Endothelial cell of umbilical vein (primary cell): ENCODE results near the gene DYNC2H1. TPM values are rescaled to one million over a fixed set of nuclear protein-coding genes. Genes with fewer than 3 reads are reported as not detected.

Source experiments
- BruUV-seq: library from RNA; stranded (reverse); fragments of 400-500 nt; replicated peaks from 2 replicates; lab custom pipeline; 2021; lab: Mats Ljungman, UMichigan
- CTCF ChIA-PET: fragments of 300-600, 350-600 bp; sonication (Branson Sonifier 250); formaldehyde crosslinking; loops from one replicate; lab custom pipeline; 2021; ENCODE audit warnings: antibody characterized with exemption, inconsistent platforms; lab: Charles Lee
- POLR2A ChIA-PET: fragments of 300-600, 350-600 bp; sonication (Branson Sonifier 250); formaldehyde crosslinking; loops from one replicate; lab custom pipeline; 2021; ENCODE audit warnings: antibody characterized with exemption, inconsistent platforms; lab: Charles Lee
- DNase-seq: peaks from one replicate; pipeline ENCODE4 v3.0.0-alpha.2; 2011; ENCODE audit warnings: low read depth, low spot score
- FAIRE-seq: peaks from 2 replicates; lab custom pipeline; 2011; peaks lifted over from hg19 to GRCh38; lab: Jason Lieb, UNC
- H2AFZ ChIP-seq: 2 replicates; pipeline ENCODE4 v1.6.0; 2012; ENCODE audit warnings: low read depth, low read length, control low read depth, inconsistent platforms
- H3K27ac ChIP-seq: 2 replicates; pipeline ENCODE4 v1.5.1; 2011; ENCODE audit warnings: low read depth, mild to moderate bottlenecking, control low read depth, low read length, moderate library complexity; ENCODE audit not compliant: insufficient read depth
- H3K27me3 ChIP-seq, 2 experiments: 2 replicates each; pipeline versions ENCODE4 v1.6.0 to v1.6.1; 2011; ENCODE audit warnings: low read length in 2 of 2, mixed read lengths in 1 of 2; ENCODE audit not compliant: control insufficient read depth in 2 of 2, insufficient read depth in 2 of 2
- H3K36me3 ChIP-seq, 2 experiments: 2 replicates in 1 of 2; 3 replicates in 1 of 2; pipeline ENCODE4 v1.5.1; 2011; ENCODE audit warnings: low read length in 2 of 2, mild to moderate bottlenecking in 1 of 2, moderate library complexity in 1 of 2; ENCODE audit not compliant: control insufficient read depth in 2 of 2, insufficient read depth in 2 of 2; ENCODE audit errors: extremely low read depth in 1 of 2
- H3K4me1 ChIP-seq: 3 replicates; pipeline ENCODE4 v1.5.1; 2011; ENCODE audit warnings: mild to moderate bottlenecking, low read length; ENCODE audit not compliant: control insufficient read depth, insufficient read depth; ENCODE audit errors: extremely low read depth
- H3K4me2 ChIP-seq: 2 replicates; pipeline ENCODE4 v1.6.1; 2011; ENCODE audit warnings: low read length, control low read depth, mixed read lengths; ENCODE audit not compliant: insufficient read depth
- H3K4me3 ChIP-seq, 3 experiments: fragments of 200-600 bp in 1 of 3; sonication (generic), shearing (Covaris generic) in 1 of 3; replicated peaks in 1 of 3; 2 replicates each; pipeline ENCODE4 v1.5.1; 2011 to 2016; ENCODE audit warnings: control low read depth in 3 of 3, low read length in 3 of 3, mild to moderate bottlenecking in 2 of 3, inconsistent platforms in 1 of 3, low read depth in 1 of 3, moderate library complexity in 1 of 3; ENCODE audit not compliant: insufficient read depth in 1 of 3
- H3K79me2 ChIP-seq: 2 replicates; pipeline ENCODE4 v1.6.0; 2012; ENCODE audit warnings: low read length, inconsistent platforms; ENCODE audit not compliant: control insufficient read depth, insufficient read depth
- H3K9ac ChIP-seq: replicated peaks from 2 replicates; pipeline ENCODE3; 2011; ENCODE audit warnings: low read length, control low read depth; ENCODE audit not compliant: insufficient read depth; ENCODE audit errors: extremely low read depth
- H3K9me1 ChIP-seq: replicated peaks from 3 replicates; pipeline ENCODE4 v1.6.0; 2011; ENCODE audit warnings: mild to moderate bottlenecking, low read length; ENCODE audit not compliant: control insufficient read depth, insufficient read depth; ENCODE audit errors: extremely low read depth
- H3K9me3 ChIP-seq: replicated peaks from 2 replicates; pipeline ENCODE4 v1.5.1; 2012; ENCODE audit warnings: low read length, inconsistent platforms; ENCODE audit not compliant: control insufficient read depth, insufficient read depth
- H4K20me1 ChIP-seq: replicated peaks from 2 replicates; pipeline ENCODE3; 2011; ENCODE audit warnings: mild to moderate bottlenecking, low read length; ENCODE audit not compliant: control insufficient read depth, insufficient read depth; ENCODE audit errors: extremely low read depth
- EZH2 ChIP-seq: IDR thresholded peaks from 2 replicates; pipeline ENCODE4 v1.6.1; 2012; ENCODE audit warnings: borderline replicate concordance, low read depth, mild to moderate bottlenecking, moderate library complexity, low read length, inconsistent platforms; ENCODE audit not compliant: severe bottlenecking
- FOS ChIP-seq: IDR thresholded peaks from 2 replicates; pipeline ENCODE4 v1.6.1; 2011; ENCODE audit warnings: mild to moderate bottlenecking, low read length, moderate library complexity, borderline replicate concordance; ENCODE audit not compliant: insufficient read depth
- GATA2 ChIP-seq: IDR thresholded peaks from 2 replicates; pipeline ENCODE4 v1.7.0; 2011; ENCODE audit warnings: low read depth, mild to moderate bottlenecking, moderate library complexity, mixed read lengths, low read length; ENCODE audit not compliant: insufficient read length, insufficient read depth
- JUN ChIP-seq: IDR thresholded peaks from 2 replicates; pipeline ENCODE4 v1.6.1; 2011; ENCODE audit warnings: borderline replicate concordance, low read depth; ENCODE audit not compliant: insufficient read length, insufficient read depth
- MAX ChIP-seq: IDR thresholded peaks from 2 replicates; pipeline ENCODE4 v1.6.1; 2011; ENCODE audit not compliant: insufficient read depth, insufficient read length
- MYC ChIP-seq: IDR thresholded peaks from one replicate; pipeline ENCODE4 v1.6.1; 2011; ENCODE audit warnings: mild to moderate bottlenecking, low read depth, low read length
- POLR2A ChIP-seq: IDR thresholded peaks from 2 replicates; pipeline ENCODE4 v1.6.1; 2012; ENCODE audit warnings: low read depth, mild to moderate bottlenecking, control low read depth, low read length
- POLR2AphosphoS5 ChIP-seq: IDR thresholded peaks from 2 replicates; pipeline ENCODE4 v1.6.1; 2012; ENCODE audit warnings: low read depth, mild to moderate bottlenecking, control low read depth, low read length, moderate library complexity; ENCODE audit not compliant: insufficient read depth
- dilution Hi-C: fragments of 300-500 bp; cut with MboI; formaldehyde crosslinking; loops from one replicate; pipeline ENCODE4 v1.15.0; 2019; ENCODE audit warnings: low sequenced_read_pairs; ENCODE audit not compliant: extremely low pct_ligation_motif_present
- intact Hi-C: fragments of 100-400 bp; cut with micrococcal nuclease; formaldehyde crosslinking; loops from one replicate; pipeline ENCODE4 v1.10.0; 2022
- polyA plus RNA-seq, 4 experiments: library from polyadenylated mRNA; depleted of rRNA in 3 of 4; stranded (reverse) in 3 of 4; unstranded in 1 of 4; fragments of >200 nt; gene quantifications; 2 replicates each; pipeline versions ENCODE4 v1.2.1 to v1.2.3, GENCODE V29; 2011 to 2012; ENCODE audit warnings: missing spikeins in 1 of 4
- total RNA-seq: library from RNA; stranded (reverse); gene quantifications from 2 replicates; pipeline ENCODE4 v1.2.3, GENCODE V29; 2021
- TF ChIP-seq, protein P1 (sequence below), 2 donors: IDR thresholded peaks; 1 replicate in 1 of 2; 2 replicates in 1 of 2; pipeline ENCODE4 v1.5.1; 2011; ENCODE audit warnings: low read length in 2 of 2, mild to moderate bottlenecking in 2 of 2, moderate library complexity in 2 of 2, control low read depth in 1 of 2, inconsistent platforms in 1 of 2, low read depth in 1 of 2; ENCODE audit not compliant: insufficient read depth in 1 of 2; ENCODE audit errors: extremely low read depth in 1 of 2

DYNC2H1 gene
- total and polyA plus RNA-seq, 2 donors (not counting 3 experiments of a cell fraction or from before 2014, with no cell fraction given): 1.9 to 4.2 TPM

DNA sequence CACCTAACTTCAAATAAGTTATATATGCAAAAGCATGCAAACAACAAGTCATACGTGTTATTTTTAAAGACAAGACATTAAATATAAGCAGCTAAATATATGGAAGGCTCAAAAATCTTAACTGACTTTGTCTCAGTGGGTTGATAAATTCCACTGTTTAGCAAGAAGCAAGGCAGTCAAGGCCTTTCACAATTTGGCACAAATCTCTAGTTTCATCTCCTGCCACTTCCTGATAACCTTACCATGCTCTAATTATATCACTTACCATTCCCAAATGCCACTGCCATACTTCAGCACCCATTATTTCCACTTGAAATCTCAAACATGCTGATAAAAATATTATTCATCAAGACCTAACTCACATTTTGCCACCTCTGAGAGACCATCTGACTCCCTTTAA is 42.1 kb upstream of the DYNC2H1 start:
- Histone ChIP-seq H3K4me2 (no peak overlapping the region), H4K20me1 (no peaks in the 10 kb centered on the region), H3K27me3 (no peaks in the 10 kb centered on the region), H3K79me2 (peaks cover 38% of the 10 kb centered on the region), H2AFZ (no peak overlapping the region), H3K4me1 (no peaks in the 10 kb centered on the region), H3K9ac (no peak overlapping the region), H3K27ac (no peak overlapping the region), H3K9me3 (no peaks in the 10 kb centered on the region), H3K4me3 (no peak overlapping the region), H3K36me3 (peaks cover 3 to 14% of the 10 kb centered on the region in 2 experiments), H3K9me1 (no peaks in the 10 kb centered on the region)
- dilution Hi-C loops (no loop called here), intact Hi-C loops (no loop called here)
- BruUV-seq: no TSS peak
- FAIRE-seq (no peak), DNase-seq (no peak)
- TF ChIP-seq EZH2 (no peak), JUN (no peak), POLR2A (no peak), POLR2AphosphoS5 (no peak), MAX (no peak), GATA2 (no peak), FOS (no peak), MYC (no peak)
- TF ChIP-seq, protein P1, sequence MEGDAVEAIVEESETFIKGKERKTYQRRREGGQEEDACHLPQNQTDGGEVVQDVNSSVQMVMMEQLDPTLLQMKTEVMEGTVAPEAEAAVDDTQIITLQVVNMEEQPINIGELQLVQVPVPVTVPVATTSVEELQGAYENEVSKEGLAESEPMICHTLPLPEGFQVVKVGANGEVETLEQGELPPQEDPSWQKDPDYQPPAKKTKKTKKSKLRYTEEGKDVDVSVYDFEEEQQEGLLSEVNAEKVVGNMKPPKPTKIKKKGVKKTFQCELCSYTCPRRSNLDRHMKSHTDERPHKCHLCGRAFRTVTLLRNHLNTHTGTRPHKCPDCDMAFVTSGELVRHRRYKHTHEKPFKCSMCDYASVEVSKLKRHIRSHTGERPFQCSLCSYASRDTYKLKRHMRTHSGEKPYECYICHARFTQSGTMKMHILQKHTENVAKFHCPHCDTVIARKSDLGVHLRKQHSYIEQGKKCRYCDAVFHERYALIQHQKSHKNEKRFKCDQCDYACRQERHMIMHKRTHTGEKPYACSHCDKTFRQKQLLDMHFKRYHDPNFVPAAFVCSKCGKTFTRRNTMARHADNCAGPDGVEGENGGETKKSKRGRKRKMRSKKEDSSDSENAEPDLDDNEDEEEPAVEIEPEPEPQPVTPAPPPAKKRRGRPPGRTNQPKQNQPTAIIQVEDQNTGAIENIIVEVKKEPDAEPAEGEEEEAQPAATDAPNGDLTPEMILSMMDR (IDR thresholded peaks at IDR 0.05; ENCODE audit: extremely low read depth in 1 of 2, insufficient read depth in 1 of 2, low read depth in 1 of 2, low read length in 2 of 2): no peak
- POLR2A ChIA-PET: no interaction called here
- CTCF ChIA-PET: interaction anchor here (2.2 kb wide), 1 partner anchor 10 kb away, joined by 6 read pairs; no protein-coding TSS in a partner anchor
